Esophagus squamous epithelium (tissue), 5 donors: Measurements from ENCODE around the gene DAPK2. TPM values are rescaled to one million over a fixed set of nuclear protein-coding genes. Genes with fewer than 3 reads are reported as not detected.

ENCODE experiments used
- DNase-seq: peaks from one replicate; lab custom pipeline; 2025; lab: John Stamatoyannopoulos, UW
- H3K27ac ChIP-seq, 4 donors: fragments of 200-600 bp; sonication (generic); one replicate each; pipeline ENCODE4 v1.5.1; 2016 to 2019; ENCODE audit warnings: mild to moderate bottlenecking in 1 of 4
- H3K27me3 ChIP-seq, 4 donors: fragments of 200-600 bp; sonication (generic); 1 replicate in 3 of 4; 2 replicates in 1 of 4; pipeline versions ENCODE4 v1.5.1 to v1.6.0; 2017 to 2021; ENCODE audit warnings: antibody characterized with exemption in 1 of 4
- H3K36me3 ChIP-seq, 3 donors: fragments of 200-600 bp; sonication (generic); one replicate each; pipeline ENCODE4 v1.5.1; 2016 to 2019
- H3K4me1 ChIP-seq, 3 donors: fragments of 200-600 bp; sonication (generic); one replicate each; pipeline ENCODE4 v1.5.1; 2017 to 2019
- H3K4me3 ChIP-seq, 4 donors: fragments of 200-600 bp; sonication (generic); 1 replicate in 3 of 4; 2 replicates in 1 of 4; pipeline ENCODE4 v1.5.1; 2016 to 2019; ENCODE audit warnings: mild to moderate bottlenecking in 2 of 4, moderate library complexity in 1 of 4
- H3K9me3 ChIP-seq, 3 donors: fragments of 200-600 bp; sonication (generic); one replicate each; pipeline ENCODE4 v1.5.1; 2016 to 2019
- POLR2A ChIP-seq, 4 donors: fragments of 450-650 bp; IDR thresholded peaks; one replicate each; pipeline ENCODE4 v1.6.1; 2017; ENCODE audit warnings: antibody characterized with exemption in 4 of 4, mild to moderate bottlenecking in 4 of 4, moderate library complexity in 3 of 4
- WGBS, 2 donors: methylation state at CpG; one replicate each; pipeline ENCODE4 v1.1.5; 2018; 5-methylcytosine and 5-hydroxymethylcytosine counted together
- intact Hi-C: fragments of 100-400 bp; cut with DNase I; formaldehyde crosslinking; loops from one replicate; pipeline ENCODE4 v1.15.0; 2022
- total RNA-seq, 4 donors: library from RNA; depleted of rRNA; stranded (reverse); fragments of >200 nt; gene quantifications; one replicate each; pipeline ENCODE4 v1.1.0, GENCODE V29; 2016
- TF ChIP-seq, protein P1 (sequence below), 6 experiments: fragments of 450-650 bp in 4 of 6; fragments of 200-600 bp in 2 of 6; sonication (generic) in 2 of 6; IDR thresholded peaks; one replicate each; pipeline ENCODE4 v1.5.1; 2016 to 2019; ENCODE audit warnings: antibody characterized with exemption in 6 of 6, mild to moderate bottlenecking in 4 of 6, moderate library complexity in 4 of 6
- donor health status: DM: yes; HTN: yes; CAD: no.

The DAPK2 gene
- total RNA-seq, 4 donors from 2014 or later = 1.9 to 12.9 (median 9.8) TPM

GRCh38 chr15:63948971-63949370, 97.3 kb downstream of the DAPK2 start:
- Histone ChIP-seq H3K36me3 (no peaks in the 10 kb centered on the region), H3K9me3 (no peaks in the 10 kb centered on the region), H3K27me3 (no peaks in the 10 kb centered on the region), H3K4me1 (peaks cover 6 to 23% (median 8%) of the 10 kb centered on the region in 3 donors), H3K27ac (no peak overlapping the region), H3K4me3 (no peak overlapping the region)
- TF ChIP-seq, protein P1, sequence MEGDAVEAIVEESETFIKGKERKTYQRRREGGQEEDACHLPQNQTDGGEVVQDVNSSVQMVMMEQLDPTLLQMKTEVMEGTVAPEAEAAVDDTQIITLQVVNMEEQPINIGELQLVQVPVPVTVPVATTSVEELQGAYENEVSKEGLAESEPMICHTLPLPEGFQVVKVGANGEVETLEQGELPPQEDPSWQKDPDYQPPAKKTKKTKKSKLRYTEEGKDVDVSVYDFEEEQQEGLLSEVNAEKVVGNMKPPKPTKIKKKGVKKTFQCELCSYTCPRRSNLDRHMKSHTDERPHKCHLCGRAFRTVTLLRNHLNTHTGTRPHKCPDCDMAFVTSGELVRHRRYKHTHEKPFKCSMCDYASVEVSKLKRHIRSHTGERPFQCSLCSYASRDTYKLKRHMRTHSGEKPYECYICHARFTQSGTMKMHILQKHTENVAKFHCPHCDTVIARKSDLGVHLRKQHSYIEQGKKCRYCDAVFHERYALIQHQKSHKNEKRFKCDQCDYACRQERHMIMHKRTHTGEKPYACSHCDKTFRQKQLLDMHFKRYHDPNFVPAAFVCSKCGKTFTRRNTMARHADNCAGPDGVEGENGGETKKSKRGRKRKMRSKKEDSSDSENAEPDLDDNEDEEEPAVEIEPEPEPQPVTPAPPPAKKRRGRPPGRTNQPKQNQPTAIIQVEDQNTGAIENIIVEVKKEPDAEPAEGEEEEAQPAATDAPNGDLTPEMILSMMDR (IDR thresholded peaks at IDR 0.05) = no peak
- TF ChIP-seq POLR2A (IDR thresholded peaks at IDR 0.05) = no peak
- 100% methylated on average over 2 of the region's 2 CpGs for WGBS, 2 donors
- DNase-seq = no peak
- intact Hi-C loops = loop anchor here (5.0 kb wide), 1 partner anchor 98 kb away; the partner anchor contains the start of gene DAPK2

- H3K27ac ChIP-seq = no peak overlapping the region
- no peak for TF ChIP-seq POLR2A (IDR thresholded peaks at IDR 0.05)
- TF ChIP-seq, protein P1 (IDR thresholded peaks at IDR 0.05) = no peak
- no peaks in the 10 kb centered on the region for H3K9me3 ChIP-seq
- no peaks in the 10 kb centered on the region for H3K27me3 ChIP-seq
- intact Hi-C loops = loop anchor here (5.0 kb wide), 1 partner anchor 99 kb away; the partner anchor contains the start of gene DAPK2
- no peak for DNase-seq
- no peak overlapping the region for H3K4me3 ChIP-seq
- H3K4me1 ChIP-seq = peaks cover 6 to 23% (median 8%) of the 10 kb centered on the region in 3 donors
- WGBS, 2 donors = 89 to 98% methylated on average over 5 of the region's 5 CpGs
- no peaks in the 10 kb centered on the region for H3K36me3 ChIP-seq
Measured at GRCh38 chr15:63948436-63948835, 97.8 kb downstream of the DAPK2 start.

- Histone ChIP-seq H3K4me3 (no peak overlapping the region), H3K27me3 (no peaks in the 10 kb centered on the region), H3K9me3 (no peaks in the 10 kb centered on the region), H3K36me3 (no peaks in the 10 kb centered on the region), H3K4me1 (peaks cover 6 to 23% (median 8%) of the 10 kb centered on the region in 3 donors), H3K27ac (no peak overlapping the region)
- WGBS, 2 donors = 96 to 98% methylated on average over 4 of the region's 4 CpGs
- intact Hi-C loops = loop anchor here (5.0 kb wide), 1 partner anchor 100 kb away; the partner anchor contains the start of gene DAPK2
- DNase-seq = no peak
- TF ChIP-seq POLR2A (IDR thresholded peaks at IDR 0.05) = no peak
- TF ChIP-seq, protein P1 (IDR thresholded peaks at IDR 0.05) = no peak
Measured at GRCh38 chr15:63947228-63947627, 99.1 kb downstream of the DAPK2 start.

DNA sequence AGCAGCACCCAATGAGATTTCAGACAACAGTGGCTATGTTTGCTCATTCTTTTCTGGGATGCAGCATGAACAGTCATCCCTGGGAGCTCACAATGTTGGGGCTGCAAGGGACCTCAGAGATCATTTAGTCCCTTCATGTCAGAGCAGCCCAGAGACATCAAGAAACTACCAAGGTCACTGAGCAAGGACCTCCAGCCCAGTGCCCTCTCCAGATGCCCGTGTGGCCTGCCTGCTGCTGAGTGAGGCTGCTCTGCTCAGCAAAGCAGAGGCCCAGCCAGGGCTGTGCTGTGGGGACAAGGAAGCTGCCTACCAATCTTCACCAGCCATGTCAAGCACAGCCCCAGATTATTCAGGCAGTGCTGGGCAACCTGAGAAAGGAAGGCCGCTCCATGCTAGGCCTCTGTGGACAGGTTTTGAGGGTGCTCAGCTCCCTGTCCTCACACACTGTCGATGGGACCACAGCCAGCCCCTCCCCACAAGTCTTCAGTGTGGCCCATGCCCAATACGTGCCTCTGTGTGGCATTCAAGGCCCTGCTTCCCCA, 99.7 kb downstream of the DAPK2 start:
- DNase-seq = no peak
- no peak overlapping the region for H3K27ac ChIP-seq
- TF ChIP-seq POLR2A (IDR thresholded peaks at IDR 0.05) = no peak
- TF ChIP-seq, protein P1 (IDR thresholded peaks at IDR 0.05) = no peak
- no peaks in the 10 kb centered on the region for H3K27me3 ChIP-seq
- H3K4me3 ChIP-seq = no peak overlapping the region
- intact Hi-C loops = loop anchor here (5.0 kb wide), 1 partner anchor 101 kb away; the partner anchor contains the start of gene DAPK2
- WGBS, 2 donors = 92 to 94% methylated on average over 1 to 3 of the region's 4 CpGs
- no peaks in the 10 kb centered on the region for H3K36me3 ChIP-seq
- H3K4me1 ChIP-seq = peaks cover 6 to 23% (median 8%) of the 10 kb centered on the region in 3 donors
- no peaks in the 10 kb centered on the region for H3K9me3 ChIP-seq

- intact Hi-C loops = loop anchor here (5.0 kb wide), 1 partner anchor 101 kb away; the partner anchor contains the start of gene DAPK2
- peak overlapping the region in 1 of 4 donors; percentile 18 for H3K4me3 ChIP-seq
- H3K9me3 ChIP-seq = no peaks in the 10 kb centered on the region
- WGBS, 2 donors = 30 to 48% methylated on average over 7 of the region's 9 CpGs
- H3K36me3 ChIP-seq = no peaks in the 10 kb centered on the region
- no peak for DNase-seq
- TF ChIP-seq POLR2A (IDR thresholded peaks at IDR 0.05) = no peak
- TF ChIP-seq, protein P1 (IDR thresholded peaks at IDR 0.05) = peak in 4 of 6 experiments; percentile 34 to 52 (median 42)
- no peaks in the 10 kb centered on the region for H3K27me3 ChIP-seq
- peaks cover 6 to 23% (median 8%) of the 10 kb centered on the region in 3 donors for H3K4me1 ChIP-seq
- peak overlapping the region; percentile 13 to 66 (median 34) for H3K27ac ChIP-seq
Measured at GRCh38 chr15:63945838-63946298, 100.4 kb downstream of the DAPK2 start.
